Endothelial cell of umbilical vein (primary cell): ENCODE measurements around the gene RABIF. TPM values are rescaled to one million over a fixed set of nuclear protein-coding genes. Genes with fewer than 3 reads are reported as not detected.

Source experiments
- BruUV-seq: library from RNA; stranded (reverse); fragments of 400-500 nt; replicated peaks from 2 replicates; lab custom pipeline; 2021; lab: Mats Ljungman, UMichigan
- CTCF ChIA-PET: fragments of 300-600, 350-600 bp; sonication (Branson Sonifier 250); formaldehyde crosslinking; loops from one replicate; lab custom pipeline; 2021; ENCODE audit warnings: antibody characterized with exemption, inconsistent platforms; lab: Charles Lee
- POLR2A ChIA-PET: fragments of 300-600, 350-600 bp; sonication (Branson Sonifier 250); formaldehyde crosslinking; loops from one replicate; lab custom pipeline; 2021; ENCODE audit warnings: antibody characterized with exemption, inconsistent platforms; lab: Charles Lee
- DNase-seq: peaks from one replicate; pipeline ENCODE4 v3.0.0-alpha.2; 2011; ENCODE audit warnings: low read depth, low spot score
- FAIRE-seq: peaks from 2 replicates; lab custom pipeline; 2011; peaks lifted over from hg19 to GRCh38; lab: Jason Lieb, UNC
- H2AFZ ChIP-seq: 2 replicates; pipeline ENCODE4 v1.6.0; 2012; ENCODE audit warnings: low read depth, low read length, control low read depth, inconsistent platforms
- H3K27ac ChIP-seq: 2 replicates; pipeline ENCODE4 v1.5.1; 2011; ENCODE audit warnings: low read depth, mild to moderate bottlenecking, control low read depth, low read length, moderate library complexity; ENCODE audit not compliant: insufficient read depth
- H3K27me3 ChIP-seq, 2 experiments: 2 replicates each; pipeline versions ENCODE4 v1.6.0 to v1.6.1; 2011; ENCODE audit warnings: low read length in 2 of 2, mixed read lengths in 1 of 2; ENCODE audit not compliant: control insufficient read depth in 2 of 2, insufficient read depth in 2 of 2
- H3K36me3 ChIP-seq, 2 experiments: 2 replicates in 1 of 2; 3 replicates in 1 of 2; pipeline ENCODE4 v1.5.1; 2011; ENCODE audit warnings: low read length in 2 of 2, mild to moderate bottlenecking in 1 of 2, moderate library complexity in 1 of 2; ENCODE audit not compliant: control insufficient read depth in 2 of 2, insufficient read depth in 2 of 2; ENCODE audit errors: extremely low read depth in 1 of 2
- H3K4me1 ChIP-seq: 3 replicates; pipeline ENCODE4 v1.5.1; 2011; ENCODE audit warnings: mild to moderate bottlenecking, low read length; ENCODE audit not compliant: control insufficient read depth, insufficient read depth; ENCODE audit errors: extremely low read depth
- H3K4me2 ChIP-seq: 2 replicates; pipeline ENCODE4 v1.6.1; 2011; ENCODE audit warnings: low read length, control low read depth, mixed read lengths; ENCODE audit not compliant: insufficient read depth
- H3K4me3 ChIP-seq, 3 experiments: fragments of 200-600 bp in 1 of 3; sonication (generic), shearing (Covaris generic) in 1 of 3; replicated peaks in 1 of 3; 2 replicates each; pipeline ENCODE4 v1.5.1; 2011 to 2016; ENCODE audit warnings: control low read depth in 3 of 3, low read length in 3 of 3, mild to moderate bottlenecking in 2 of 3, inconsistent platforms in 1 of 3, low read depth in 1 of 3, moderate library complexity in 1 of 3; ENCODE audit not compliant: insufficient read depth in 1 of 3
- H3K79me2 ChIP-seq: 2 replicates; pipeline ENCODE4 v1.6.0; 2012; ENCODE audit warnings: low read length, inconsistent platforms; ENCODE audit not compliant: control insufficient read depth, insufficient read depth
- H3K9ac ChIP-seq: replicated peaks from 2 replicates; pipeline ENCODE3; 2011; ENCODE audit warnings: low read length, control low read depth; ENCODE audit not compliant: insufficient read depth; ENCODE audit errors: extremely low read depth
- H3K9me1 ChIP-seq: replicated peaks from 3 replicates; pipeline ENCODE4 v1.6.0; 2011; ENCODE audit warnings: mild to moderate bottlenecking, low read length; ENCODE audit not compliant: control insufficient read depth, insufficient read depth; ENCODE audit errors: extremely low read depth
- H3K9me3 ChIP-seq: replicated peaks from 2 replicates; pipeline ENCODE4 v1.5.1; 2012; ENCODE audit warnings: low read length, inconsistent platforms; ENCODE audit not compliant: control insufficient read depth, insufficient read depth
- H4K20me1 ChIP-seq: replicated peaks from 2 replicates; pipeline ENCODE3; 2011; ENCODE audit warnings: mild to moderate bottlenecking, low read length; ENCODE audit not compliant: control insufficient read depth, insufficient read depth; ENCODE audit errors: extremely low read depth
- CTCF ChIP-seq, 2 donors: IDR thresholded peaks; 1 replicate in 1 of 2; 2 replicates in 1 of 2; pipeline ENCODE4 v1.5.1; 2011; ENCODE audit warnings: low read length in 2 of 2, mild to moderate bottlenecking in 2 of 2, moderate library complexity in 2 of 2, control low read depth in 1 of 2, inconsistent platforms in 1 of 2, low read depth in 1 of 2; ENCODE audit not compliant: insufficient read depth in 1 of 2; ENCODE audit errors: extremely low read depth in 1 of 2
- EZH2 ChIP-seq: IDR thresholded peaks from 2 replicates; pipeline ENCODE4 v1.6.1; 2012; ENCODE audit warnings: borderline replicate concordance, low read depth, mild to moderate bottlenecking, moderate library complexity, low read length, inconsistent platforms; ENCODE audit not compliant: severe bottlenecking
- FOS ChIP-seq: IDR thresholded peaks from 2 replicates; pipeline ENCODE4 v1.6.1; 2011; ENCODE audit warnings: mild to moderate bottlenecking, low read length, moderate library complexity, borderline replicate concordance; ENCODE audit not compliant: insufficient read depth
- GATA2 ChIP-seq: IDR thresholded peaks from 2 replicates; pipeline ENCODE4 v1.7.0; 2011; ENCODE audit warnings: low read depth, mild to moderate bottlenecking, moderate library complexity, mixed read lengths, low read length; ENCODE audit not compliant: insufficient read length, insufficient read depth
- JUN ChIP-seq: IDR thresholded peaks from 2 replicates; pipeline ENCODE4 v1.6.1; 2011; ENCODE audit warnings: borderline replicate concordance, low read depth; ENCODE audit not compliant: insufficient read length, insufficient read depth
- MAX ChIP-seq: IDR thresholded peaks from 2 replicates; pipeline ENCODE4 v1.6.1; 2011; ENCODE audit not compliant: insufficient read depth, insufficient read length
- MYC ChIP-seq: IDR thresholded peaks from one replicate; pipeline ENCODE4 v1.6.1; 2011; ENCODE audit warnings: mild to moderate bottlenecking, low read depth, low read length
- POLR2A ChIP-seq: IDR thresholded peaks from 2 replicates; pipeline ENCODE4 v1.6.1; 2012; ENCODE audit warnings: low read depth, mild to moderate bottlenecking, control low read depth, low read length
- POLR2AphosphoS5 ChIP-seq: IDR thresholded peaks from 2 replicates; pipeline ENCODE4 v1.6.1; 2012; ENCODE audit warnings: low read depth, mild to moderate bottlenecking, control low read depth, low read length, moderate library complexity; ENCODE audit not compliant: insufficient read depth
- dilution Hi-C: fragments of 300-500 bp; cut with MboI; formaldehyde crosslinking; loops from one replicate; pipeline ENCODE4 v1.15.0; 2019; ENCODE audit warnings: low sequenced_read_pairs; ENCODE audit not compliant: extremely low pct_ligation_motif_present
- intact Hi-C: fragments of 100-400 bp; cut with micrococcal nuclease; formaldehyde crosslinking; loops from one replicate; pipeline ENCODE4 v1.10.0; 2022
- polyA plus RNA-seq, 4 experiments: library from polyadenylated mRNA; depleted of rRNA in 3 of 4; stranded (reverse) in 3 of 4; unstranded in 1 of 4; fragments of >200 nt; gene quantifications; 2 replicates each; pipeline versions ENCODE4 v1.2.1 to v1.2.3, GENCODE V29; 2011 to 2012; ENCODE audit warnings: missing spikeins in 1 of 4
- total RNA-seq: library from RNA; stranded (reverse); gene quantifications from 2 replicates; pipeline ENCODE4 v1.2.3, GENCODE V29; 2021

The RABIF gene
- total and polyA plus RNA-seq, 2 donors (not counting 3 experiments of a cell fraction or from before 2014, with no cell fraction given) = 15.8 to 17.1 TPM

GRCh38 chr1:202908998-202909397 is 20.0 kb upstream of the RABIF start:
- CTCF ChIA-PET = no interaction called here
- Histone ChIP-seq H3K4me2 (no peak overlapping the region), H2AFZ (no peak overlapping the region), H4K20me1 (no peaks in the 10 kb centered on the region), H3K9me1 (no peaks in the 10 kb centered on the region), H3K9ac (no peak overlapping the region), H3K79me2 (no peaks in the 10 kb centered on the region), H3K36me3 (peaks cover 6 to 10% of the 10 kb centered on the region in 2 experiments), H3K27ac (no peak overlapping the region), H3K27me3 (no peaks in the 10 kb centered on the region), H3K4me1 (no peaks in the 10 kb centered on the region), H3K4me3 (no peak overlapping the region), H3K9me3 (no peaks in the 10 kb centered on the region)
- TF ChIP-seq FOS (no peak), MAX (no peak), JUN (no peak), POLR2AphosphoS5 (no peak), MYC (no peak), POLR2A (no peak), EZH2 (no peak), GATA2 (no peak), CTCF (IDR thresholded peaks at IDR 0.05; ENCODE audit: extremely low read depth in 1 of 2, insufficient read depth in 1 of 2, low read depth in 1 of 2, low read length in 2 of 2) (no peak)
- dilution Hi-C loops (no loop called here), intact Hi-C loops (no loop called here)
- no TSS peak for BruUV-seq
- no peak for FAIRE-seq
- POLR2A ChIA-PET = no interaction called here
- no peak for DNase-seq
